ENCODE data around the gene NCF4.

GRCh38 chr22:36885474-36885873 lies 24.7 kb downstream of the NCF4 start:
- no peak for TF ChIP-seq CTCF (conservative IDR thresholded peaks at IDR 0.05; ENCODE audit: low read depth, low read length)
- TF ChIP-seq EZH2 (IDR thresholded peaks at IDR 0.05; ENCODE audit: borderline replicate concordance, low read depth, low read length, poor library complexity, severe bottlenecking) = no peak
